ENCODE results near the gene PRAC2.

PRAC2 gene

GRCh38 chr17:48752399-48753288 is 29.7 kb downstream of the PRAC2 start:
- no peak overlapping the region for H3K4me2 ChIP-seq (ENCODE audit: low read length)
- no peak for TF ChIP-seq EZH2 (IDR thresholded peaks at IDR 0.05; ENCODE audit: borderline replicate concordance, low read length)
- TF ChIP-seq, protein P1, sequence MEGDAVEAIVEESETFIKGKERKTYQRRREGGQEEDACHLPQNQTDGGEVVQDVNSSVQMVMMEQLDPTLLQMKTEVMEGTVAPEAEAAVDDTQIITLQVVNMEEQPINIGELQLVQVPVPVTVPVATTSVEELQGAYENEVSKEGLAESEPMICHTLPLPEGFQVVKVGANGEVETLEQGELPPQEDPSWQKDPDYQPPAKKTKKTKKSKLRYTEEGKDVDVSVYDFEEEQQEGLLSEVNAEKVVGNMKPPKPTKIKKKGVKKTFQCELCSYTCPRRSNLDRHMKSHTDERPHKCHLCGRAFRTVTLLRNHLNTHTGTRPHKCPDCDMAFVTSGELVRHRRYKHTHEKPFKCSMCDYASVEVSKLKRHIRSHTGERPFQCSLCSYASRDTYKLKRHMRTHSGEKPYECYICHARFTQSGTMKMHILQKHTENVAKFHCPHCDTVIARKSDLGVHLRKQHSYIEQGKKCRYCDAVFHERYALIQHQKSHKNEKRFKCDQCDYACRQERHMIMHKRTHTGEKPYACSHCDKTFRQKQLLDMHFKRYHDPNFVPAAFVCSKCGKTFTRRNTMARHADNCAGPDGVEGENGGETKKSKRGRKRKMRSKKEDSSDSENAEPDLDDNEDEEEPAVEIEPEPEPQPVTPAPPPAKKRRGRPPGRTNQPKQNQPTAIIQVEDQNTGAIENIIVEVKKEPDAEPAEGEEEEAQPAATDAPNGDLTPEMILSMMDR (IDR thresholded peaks at IDR 0.05; ENCODE audit: low read length): no peak
- no peaks in the 10 kb centered on the region for H3K79me2 ChIP-seq (ENCODE audit: insufficient read depth, low read length)
- no peaks in the 10 kb centered on the region for H3K9me2 ChIP-seq (ENCODE audit: low read depth, low read length)
- H2AFZ ChIP-seq (ENCODE audit: low read length): no peak overlapping the region
- peaks cover 4% of the 10 kb centered on the region; the same call in 1 of the 2 replicates for H3K27me3 ChIP-seq (ENCODE audit: insufficient read depth, low read length)
- no peaks in the 10 kb centered on the region for H3K4me1 ChIP-seq (ENCODE audit: insufficient read depth, low read length, severe bottlenecking)
- H3K36me3 ChIP-seq (ENCODE audit: insufficient read depth, low read length): no peaks in the 10 kb centered on the region
- no peak overlapping the region for H3K27ac ChIP-seq (ENCODE audit: low read depth, low read length, poor library complexity, severe bottlenecking)
- no peaks in the 10 kb centered on the region for H3K9me3 ChIP-seq (ENCODE audit: low read length)
- no peak overlapping the region for H3K4me3 ChIP-seq (ENCODE audit: low read depth, low read length, poor library complexity, severe bottlenecking)
- no peak overlapping the region for H3K9ac ChIP-seq (ENCODE audit: low read length)
- no peaks in the 10 kb centered on the region for H3F3A ChIP-seq (ENCODE audit: insufficient read depth, low read length)
- no peaks in the 10 kb centered on the region; the same call in 1 of the 2 replicates for H4K20me1 ChIP-seq (ENCODE audit: insufficient read depth, low read length)

GRCh38 chr17:48753794-48754499 is 31.0 kb downstream of the PRAC2 start:
- H4K20me1 ChIP-seq (ENCODE audit: insufficient read depth, low read length): no peaks in the 10 kb centered on the region; the same call in 1 of the 2 replicates
- no peak overlapping the region for H3K4me2 ChIP-seq (ENCODE audit: low read length)
- no peaks in the 10 kb centered on the region for H3K9me3 ChIP-seq (ENCODE audit: low read length)
- no peaks in the 10 kb centered on the region for H3F3A ChIP-seq (ENCODE audit: insufficient read depth, low read length)
- no peaks in the 10 kb centered on the region for H3K79me2 ChIP-seq (ENCODE audit: insufficient read depth, low read length)
- H3K27ac ChIP-seq (ENCODE audit: low read depth, low read length, poor library complexity, severe bottlenecking): no peak overlapping the region
- no peak for TF ChIP-seq EZH2 (IDR thresholded peaks at IDR 0.05; ENCODE audit: borderline replicate concordance, low read length)
- TF ChIP-seq, protein P1 (IDR thresholded peaks at IDR 0.05; ENCODE audit: low read length): no peak
- H3K4me3 ChIP-seq (ENCODE audit: low read depth, low read length, poor library complexity, severe bottlenecking): no peak overlapping the region
- H3K36me3 ChIP-seq (ENCODE audit: insufficient read depth, low read length): no peaks in the 10 kb centered on the region
- H3K27me3 ChIP-seq (ENCODE audit: insufficient read depth, low read length): peaks cover 4% of the 10 kb centered on the region; the same call in 1 of the 2 replicates
- H3K9me2 ChIP-seq (ENCODE audit: low read depth, low read length): no peaks in the 10 kb centered on the region
- H3K9ac ChIP-seq (ENCODE audit: low read length): no peak overlapping the region
- no peak overlapping the region for H2AFZ ChIP-seq (ENCODE audit: low read length)
- no peaks in the 10 kb centered on the region for H3K4me1 ChIP-seq (ENCODE audit: insufficient read depth, low read length, severe bottlenecking)

GRCh38 chr17:48754500-48755261 is 31.7 kb downstream of the PRAC2 start:
- Histone ChIP-seq H3F3A (ENCODE audit: insufficient read depth, low read length) (no peaks in the 10 kb centered on the region), H3K9ac (ENCODE audit: low read length) (no peak overlapping the region), H3K79me2 (ENCODE audit: insufficient read depth, low read length) (no peaks in the 10 kb centered on the region), H3K4me2 (ENCODE audit: low read length) (no peak overlapping the region), H2AFZ (ENCODE audit: low read length) (no peak overlapping the region), H3K4me3 (ENCODE audit: low read depth, low read length, poor library complexity, severe bottlenecking) (no peak overlapping the region), H3K9me2 (ENCODE audit: low read depth, low read length) (no peaks in the 10 kb centered on the region), H3K4me1 (ENCODE audit: insufficient read depth, low read length, severe bottlenecking) (no peaks in the 10 kb centered on the region), H3K36me3 (ENCODE audit: insufficient read depth, low read length) (no peaks in the 10 kb centered on the region), H3K27me3 (ENCODE audit: insufficient read depth, low read length) (peaks cover 4% of the 10 kb centered on the region; the same call in 1 of the 2 replicates), H3K27ac (ENCODE audit: low read depth, low read length, poor library complexity, severe bottlenecking) (no peak overlapping the region), H4K20me1 (ENCODE audit: insufficient read depth, low read length) (no peaks in the 10 kb centered on the region; the same call in 1 of the 2 replicates), H3K9me3 (ENCODE audit: low read length) (no peaks in the 10 kb centered on the region)
- TF ChIP-seq, protein P1 (IDR thresholded peaks at IDR 0.05; ENCODE audit: low read length): no peak
- TF ChIP-seq EZH2 (IDR thresholded peaks at IDR 0.05; ENCODE audit: borderline replicate concordance, low read length): no peak

All from OCI-LY1 (cell line).